HK-2 (cell line): ENCODE results near the gene AGBL4.
"Not testable (repeated sequence)": the region's sequence is repeated elsewhere in the genome, so short reads cannot be mapped to it uniquely, and the experiment has no call there.

Experiments
- DNase-seq: peaks from one replicate; pipeline ENCODE4 v3.0.0-alpha.2; 2018; ENCODE audit not compliant: unreplicated experiment

AGBL4 gene

GRCh38 chr1:49028396-49028795, 995.4 kb downstream of the AGBL4 start:
- no peak for DNase-seq

GRCh38 chr1:49026230-49026811, 997.4 kb downstream of the AGBL4 start:
- no peak for DNase-seq

- no peak for DNase-seq
Measured at GRCh38 chr1:49016030-49016977, 1007.5 kb downstream of the AGBL4 start.

- DNase-seq, result no peak
Measured at GRCh38 chr1:49013079-49013478, 1010.7 kb downstream of the AGBL4 start.

- DNase-seq, result not testable (repeated sequence)
Measured at GRCh38 chr1:49002981-49003380, 1020.8 kb downstream of the AGBL4 start.

- no peak for DNase-seq
Measured at GRCh38 chr1:48999321-48999720, 1024.4 kb downstream of the AGBL4 start.

GRCh38 chr1:48996311-48996710, 1027.4 kb downstream of the AGBL4 start:
- DNase-seq, result no peak

GRCh38 chr1:48988633-48989197, 1035.0 kb downstream of the AGBL4 start:
- DNase-seq, result no peak

- DNase-seq, result no peak
Measured at GRCh38 chr1:48979940-48980339, 1043.8 kb downstream of the AGBL4 start.

GRCh38 chr1:48978413-48978812, 1045.3 kb downstream of the AGBL4 start:
- no peak for DNase-seq

GRCh38 chr1:48977273-48977672, 1046.5 kb downstream of the AGBL4 start:
- no peak for DNase-seq

- no peak for DNase-seq
Measured at GRCh38 chr1:48969971-48970370, 1053.8 kb downstream of the AGBL4 start.

GRCh38 chr1:48967318-48967717, 1056.4 kb downstream of the AGBL4 start:
- no peak for DNase-seq

GRCh38 chr1:48966583-48966982, 1057.2 kb downstream of the AGBL4 start:
- DNase-seq, result no peak

- no peak for DNase-seq
Measured at GRCh38 chr1:48960320-48960719, 1063.4 kb downstream of the AGBL4 start.

- DNase-seq, result no peak
Measured at GRCh38 chr1:48955774-48956173, 1068.0 kb downstream of the AGBL4 start.

- DNase-seq, result no peak
Measured at GRCh38 chr1:48953617-48954016, 1070.1 kb downstream of the AGBL4 start.

GRCh38 chr1:48948562-48948961, 1075.2 kb downstream of the AGBL4 start:
- DNase-seq, result no peak

GRCh38 chr1:48947761-48948537, 1075.8 kb downstream of the AGBL4 start:
- no peak for DNase-seq

- no peak for DNase-seq
Measured at GRCh38 chr1:48946070-48946469, 1077.7 kb downstream of the AGBL4 start.

GRCh38 chr1:48944811-48945210, 1078.9 kb downstream of the AGBL4 start:
- DNase-seq, result no peak

- no peak for DNase-seq
Measured at GRCh38 chr1:48943826-48944225, 1079.9 kb downstream of the AGBL4 start.
